Anterior cingulate cortex (tissue), 58 donors: ENCODE measurements around the gene PTGDR2.
"Not testable (repeated sequence)": the region's sequence is repeated elsewhere in the genome, so short reads cannot be mapped to it uniquely, and the experiment has no call there.

Experiments
- DNase-seq, 58 donors: peaks; one replicate each; lab custom pipeline; 2025; lab: John Stamatoyannopoulos, UW

PTGDR2 gene

DNA sequence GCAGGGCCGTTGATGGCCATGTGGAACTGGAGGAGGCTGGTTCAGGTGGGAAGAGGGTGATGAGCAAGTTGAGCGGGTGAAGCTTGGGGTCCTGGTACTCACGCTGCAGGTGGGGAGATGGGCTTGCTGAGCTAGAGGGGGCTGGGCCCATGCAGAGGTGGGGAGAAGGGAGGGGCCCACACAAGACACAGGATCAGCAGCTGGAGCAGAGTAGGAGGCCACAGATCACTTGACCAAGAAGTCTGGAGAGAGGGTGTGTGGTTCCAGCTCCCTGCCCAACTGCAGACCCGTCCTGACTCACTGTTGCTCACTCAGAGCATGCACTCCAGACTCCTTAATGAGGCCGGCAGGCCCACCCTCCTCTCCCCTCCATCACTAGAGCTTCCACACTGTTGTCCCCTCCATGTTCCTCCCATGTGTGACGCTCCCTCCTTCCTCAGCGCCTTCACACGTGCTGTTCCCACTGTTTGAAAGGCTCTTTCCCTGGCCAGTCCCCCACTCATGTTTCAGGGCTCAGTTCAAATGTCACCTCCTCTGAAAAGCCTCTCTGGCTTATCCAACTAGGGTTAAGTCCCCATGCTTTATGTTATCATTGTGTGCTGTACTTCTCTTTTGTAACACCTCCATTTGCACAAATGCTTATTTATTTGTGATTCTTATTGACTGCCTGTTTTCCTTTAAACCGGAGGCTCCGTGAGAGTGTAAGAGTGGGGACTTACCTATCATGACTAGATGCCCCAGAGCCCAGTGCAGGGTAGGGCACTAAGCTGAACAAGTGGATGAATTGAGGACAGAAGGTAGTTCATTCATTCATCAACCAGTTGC lies 11.5 kb downstream of the PTGDR2 start:
- DNase-seq: peak in 1 of 58 donors; percentile 8

- DNase-seq: no peak
Measured at GRCh38 chr11:60842668-60843600, 12.8 kb downstream of the PTGDR2 start.

DNA sequence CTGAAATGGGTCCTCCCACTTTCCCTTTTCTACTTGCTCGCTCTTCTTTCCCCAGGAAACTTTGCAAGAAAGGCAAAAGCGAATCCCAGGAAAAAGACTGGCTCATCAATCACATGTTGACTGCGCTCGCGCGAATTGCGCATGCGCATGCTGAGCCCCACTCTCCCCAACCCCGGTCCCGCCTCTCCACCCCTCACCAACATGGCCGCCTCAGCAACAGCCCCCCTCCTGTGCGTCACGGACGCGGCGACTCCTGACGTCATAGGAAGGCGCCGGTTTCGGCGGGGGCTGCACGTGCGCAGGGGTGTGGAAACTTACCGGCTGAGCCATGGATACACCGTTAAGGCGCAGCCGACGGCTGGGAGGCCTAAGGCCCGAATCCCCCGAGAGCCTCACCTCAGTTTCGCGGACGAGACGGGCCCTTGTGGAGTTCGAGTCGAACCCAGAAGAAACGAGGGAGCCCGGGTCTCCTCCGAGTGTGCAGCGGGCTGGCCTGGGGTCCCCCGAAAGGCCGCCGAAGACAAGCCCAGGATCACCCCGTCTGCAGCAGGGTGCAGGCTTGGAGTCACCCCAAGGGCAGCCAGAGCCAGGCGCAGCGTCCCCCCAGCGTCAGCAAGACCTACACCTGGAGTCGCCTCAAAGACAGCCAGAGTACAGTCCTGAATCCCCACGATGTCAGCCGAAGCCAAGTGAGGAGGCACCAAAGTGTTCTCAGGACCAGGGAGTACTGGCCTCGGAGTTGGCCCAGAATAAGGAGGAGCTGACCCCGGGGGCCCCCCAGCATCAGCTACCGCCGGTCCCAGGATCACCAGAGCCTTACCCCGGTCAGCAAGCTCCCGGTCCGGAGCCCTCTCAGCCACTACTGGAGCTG lies 13.7 kb downstream of the PTGDR2 start, which contains the start of gene CCDC86:
CCDC86 (plus strand) TSS at position 317 of the 871 bp plus-strand sequence; CDS start at position 329, 12 bp downstream.
- peak; percentile 71 to 97 (median 92) for DNase-seq

- DNase-seq: peak in 4 of 58 donors; percentile 8 to 37 (median 18)
Measured at GRCh38 chr11:60840470-60841430, 15.0 kb downstream of the PTGDR2 start.

DNA sequence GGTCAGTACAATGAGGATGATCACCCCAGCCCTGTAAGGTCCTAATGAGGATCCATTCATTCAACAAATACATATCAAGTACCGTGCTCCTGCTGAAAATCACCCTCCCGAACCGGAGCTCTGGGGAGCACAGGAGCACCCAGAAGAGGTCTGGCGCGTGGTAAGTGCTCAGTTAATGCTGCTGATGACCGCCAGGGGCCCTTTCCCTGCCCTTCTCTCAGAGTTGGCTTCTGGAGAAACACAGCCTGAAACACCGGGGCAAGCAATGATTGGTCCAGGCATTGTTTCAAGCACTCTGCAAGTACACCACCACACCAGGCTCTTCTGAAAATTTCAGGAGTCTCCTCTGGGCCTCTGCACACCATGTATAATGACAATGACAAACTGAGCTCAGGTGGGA lies 17.6 kb downstream of the PTGDR2 start:
- DNase-seq: no peak

DNA sequence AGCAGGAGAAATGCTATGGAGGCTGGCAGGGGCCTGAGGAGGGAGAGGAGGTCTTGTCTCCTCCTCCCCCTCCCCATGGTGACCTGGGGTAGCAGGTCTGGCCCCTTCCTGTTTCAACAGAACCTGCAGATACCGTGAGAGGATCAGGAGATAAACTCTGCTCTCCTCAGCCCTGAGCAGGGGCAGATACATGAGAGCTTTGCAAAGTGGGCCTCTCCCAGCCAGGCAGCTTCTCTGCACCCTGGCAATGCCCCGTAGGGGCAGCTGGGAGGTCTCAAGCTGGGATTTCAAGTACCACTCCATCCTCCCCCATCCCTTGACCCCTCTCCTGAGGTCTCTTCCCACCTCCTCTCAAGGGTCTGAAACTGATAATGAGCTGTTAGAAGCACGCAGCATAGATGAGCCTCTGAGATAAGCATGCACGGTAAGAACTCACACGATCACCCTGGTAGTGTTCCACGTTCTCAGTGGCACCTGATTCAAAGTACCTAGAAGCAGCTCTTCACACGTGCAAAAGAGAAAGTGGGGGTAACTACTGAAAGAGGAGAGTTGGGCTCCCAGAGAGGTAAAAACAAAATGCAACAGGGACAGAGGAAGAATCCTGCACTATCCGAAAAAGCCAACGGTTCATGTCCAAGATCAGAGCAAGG lies 18.8 kb downstream of the PTGDR2 start:
- DNase-seq: no peak

GRCh38 chr11:60835534-60835846 lies 20.3 kb downstream of the PTGDR2 start:
- no peak for DNase-seq

- no peak for DNase-seq
Measured at GRCh38 chr11:60834742-60835533, 20.8 kb downstream of the PTGDR2 start.

DNA sequence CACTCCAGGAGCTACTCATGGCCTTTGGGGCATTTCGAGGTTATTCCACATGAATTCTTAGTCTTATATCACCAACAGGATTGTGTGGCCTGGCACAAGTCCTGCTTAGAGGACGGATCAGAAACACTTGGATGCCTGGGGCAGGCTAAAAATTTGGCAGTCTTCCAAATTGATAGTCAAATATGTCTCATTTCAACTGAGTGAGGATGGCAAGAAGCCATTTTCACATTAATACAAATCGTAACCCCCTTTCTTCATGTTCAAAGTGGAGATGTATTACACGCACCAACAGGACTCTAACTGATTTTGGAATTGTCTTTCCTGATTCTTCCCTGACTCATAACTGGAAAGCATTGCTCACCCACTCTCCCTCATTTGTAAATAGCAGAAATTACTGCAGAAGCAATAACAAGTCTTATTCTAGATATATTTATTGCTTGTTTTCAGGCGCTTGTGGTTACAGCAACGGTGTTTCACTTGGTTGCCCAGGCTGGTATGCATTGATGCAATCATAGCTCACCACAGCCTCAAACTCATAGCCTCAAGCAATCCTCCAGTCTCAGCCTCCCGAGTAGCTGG lies 24.2 kb downstream of the PTGDR2 start:
- DNase-seq: no peak

GRCh38 chr11:60831143-60831500 lies 24.6 kb downstream of the PTGDR2 start:
- DNase-seq: peak in 54 of 58 donors; percentile 19 to 91 (median 68)

DNA sequence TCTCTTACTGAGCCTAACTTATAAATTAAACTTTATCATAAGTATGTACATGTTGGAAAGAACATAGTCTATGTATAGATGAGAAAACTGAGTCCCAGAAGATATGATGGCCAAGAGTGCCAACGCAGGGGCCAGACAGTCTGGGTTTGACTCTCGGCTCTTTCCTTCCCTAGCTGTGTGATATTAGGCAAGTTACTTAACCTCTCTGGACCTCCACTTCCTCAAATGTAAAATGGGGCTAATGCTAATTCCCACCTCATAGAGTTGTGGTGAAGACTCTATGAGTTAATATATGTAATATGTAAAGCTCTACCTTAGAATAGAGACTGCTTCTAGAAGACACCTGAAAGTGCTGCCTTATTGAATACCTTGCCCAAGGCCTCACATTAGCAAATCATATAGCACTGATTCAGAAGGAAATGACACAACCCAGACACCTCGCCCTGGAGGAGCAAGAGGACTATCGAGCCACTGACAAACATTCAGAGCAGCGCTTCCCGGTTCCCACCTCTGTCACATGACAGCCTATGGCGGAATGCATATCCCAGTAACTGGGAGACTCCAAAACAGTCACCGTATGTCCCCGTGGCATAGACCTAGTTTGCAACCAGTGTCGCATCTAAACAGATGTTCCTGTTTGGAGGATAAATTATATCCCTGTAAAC lies 25.1 kb downstream of the PTGDR2 start:
- peak in 2 of 58 donors; percentile 10 to 31 for DNase-seq

DNA sequence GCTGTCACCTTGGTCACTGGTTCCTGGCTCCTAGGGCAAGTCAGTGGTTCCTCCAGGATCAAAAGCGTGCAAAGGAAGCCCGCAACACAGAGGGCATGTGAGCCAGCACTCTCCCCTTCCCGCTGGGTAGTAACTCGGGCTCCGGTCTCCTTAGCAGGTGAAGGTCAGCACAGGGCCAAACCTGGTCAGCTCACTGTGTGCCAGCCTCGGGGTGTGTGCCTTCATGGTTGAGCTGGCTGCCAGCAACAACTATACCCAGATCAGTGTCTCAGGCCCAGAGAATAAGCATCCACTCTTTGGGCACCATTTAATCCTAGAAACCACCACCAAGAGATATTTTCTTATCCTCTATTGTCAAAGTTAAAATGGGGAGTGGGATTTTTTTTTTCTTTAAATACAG lies 30.0 kb downstream of the PTGDR2 start:
- DNase-seq: no peak

DNA sequence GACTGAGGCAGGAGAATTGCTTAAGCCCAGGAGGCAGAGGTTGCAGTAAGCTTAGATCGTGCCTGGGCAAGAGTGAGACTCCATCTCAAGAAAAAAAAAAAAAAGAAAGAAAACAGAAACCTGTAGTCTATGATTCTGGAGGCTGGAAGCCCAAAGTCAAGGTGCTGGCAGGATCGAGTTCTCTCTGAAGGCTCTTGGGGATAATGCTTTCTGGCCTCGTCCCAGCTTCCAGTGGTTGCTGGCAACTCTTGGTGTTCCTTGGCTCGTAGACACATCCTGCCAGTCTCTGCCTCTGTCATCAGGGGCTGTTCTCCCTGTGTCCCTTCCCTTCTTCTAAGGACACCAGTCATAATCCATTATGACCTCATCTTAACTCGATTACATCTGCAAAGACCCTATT lies 30.6 kb downstream of the PTGDR2 start:
- no peak for DNase-seq

- DNase-seq: not testable (repeated sequence)
Measured at GRCh38 chr11:60823745-60824306, 31.9 kb downstream of the PTGDR2 start.

DNA sequence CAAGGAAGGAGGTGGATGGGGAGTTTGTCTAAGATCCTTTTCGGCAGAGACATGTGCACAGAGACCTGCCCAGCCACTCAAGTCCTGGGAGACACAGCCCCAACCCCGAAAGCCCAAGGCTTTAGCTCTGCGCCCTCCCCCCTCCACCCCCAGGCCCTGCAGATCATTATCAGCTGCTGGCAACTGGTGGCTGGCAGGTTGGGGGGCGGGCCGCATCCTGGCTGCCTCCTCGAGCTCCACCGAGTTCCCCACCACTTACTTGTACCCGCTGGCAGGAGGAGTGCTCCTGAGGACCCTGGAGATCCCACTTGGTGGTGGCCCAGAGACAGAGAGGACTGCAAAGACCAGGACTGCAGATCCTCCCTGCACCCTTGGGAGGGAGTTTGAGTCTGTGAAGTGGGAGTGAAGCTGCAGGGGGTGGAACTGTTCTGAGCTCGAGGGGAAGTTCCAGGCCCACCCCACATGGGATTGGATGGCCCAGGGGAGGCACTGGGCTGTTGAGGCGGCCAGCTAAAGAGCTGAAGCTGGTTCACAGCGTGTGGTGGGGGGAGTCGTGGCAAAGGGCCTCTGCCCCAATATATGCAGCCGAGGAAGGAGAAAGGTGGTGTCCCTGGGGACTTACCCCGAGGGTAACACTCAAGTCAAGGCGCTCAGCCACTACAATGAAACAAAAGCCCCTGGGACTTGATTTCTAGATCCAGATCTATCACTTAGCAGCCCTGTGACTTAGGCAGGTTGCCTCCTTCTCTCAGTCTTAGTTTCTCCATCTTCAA lies 33.7 kb downstream of the PTGDR2 start:
- no peak for DNase-seq

DNA sequence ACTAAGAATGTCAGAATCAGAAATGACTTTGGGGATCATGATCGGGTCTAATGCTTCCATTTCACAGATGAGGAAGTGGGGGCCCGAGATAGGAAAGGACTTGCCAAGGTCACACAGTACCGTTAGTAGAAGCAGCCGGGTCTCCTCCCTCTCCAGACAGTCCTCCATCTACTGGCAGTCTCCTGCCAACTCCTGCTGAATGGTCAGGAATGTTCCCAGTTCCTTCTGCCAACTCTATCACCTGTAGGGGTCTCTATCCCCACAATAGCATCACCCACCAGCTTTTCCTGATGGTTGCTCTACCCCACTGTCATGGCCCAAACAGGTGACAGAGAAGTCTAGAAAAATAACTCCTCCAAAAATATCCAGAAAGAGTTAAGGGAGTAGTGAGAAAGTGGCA lies 37.7 kb downstream of the PTGDR2 start:
- DNase-seq: no peak
